ENCODE results near the gene PSMC1. TPM values are rescaled to one million over a fixed set of nuclear protein-coding genes. Genes with fewer than 3 reads are reported as not detected.

Gene PSMC1
- total and polyA plus RNA-seq, 2 donors (not counting 1 experiment from before 2014, with no cell fraction given), result 21.4 to 51.6 TPM

DNA sequence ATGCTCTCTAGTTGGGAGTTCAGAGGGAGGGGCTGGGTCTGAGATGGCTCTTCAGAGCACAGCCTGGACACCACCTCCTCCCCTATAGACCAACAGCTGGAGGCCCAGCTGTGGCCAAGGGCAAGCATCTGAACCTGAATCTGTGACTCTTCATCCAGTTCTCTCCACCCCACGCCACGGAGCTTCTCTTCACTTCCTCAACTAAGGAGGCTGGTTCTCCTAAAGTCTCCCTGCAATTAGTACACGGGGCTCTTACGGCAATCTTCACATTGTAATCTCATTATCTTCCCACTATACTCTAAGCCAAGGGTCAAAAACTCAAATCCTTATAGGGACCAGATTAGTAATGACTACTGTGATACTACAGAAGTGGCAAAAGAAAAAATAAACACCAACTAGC, 65.5 kb downstream of the PSMC1 start:
- TF ChIP-seq, protein P1, sequence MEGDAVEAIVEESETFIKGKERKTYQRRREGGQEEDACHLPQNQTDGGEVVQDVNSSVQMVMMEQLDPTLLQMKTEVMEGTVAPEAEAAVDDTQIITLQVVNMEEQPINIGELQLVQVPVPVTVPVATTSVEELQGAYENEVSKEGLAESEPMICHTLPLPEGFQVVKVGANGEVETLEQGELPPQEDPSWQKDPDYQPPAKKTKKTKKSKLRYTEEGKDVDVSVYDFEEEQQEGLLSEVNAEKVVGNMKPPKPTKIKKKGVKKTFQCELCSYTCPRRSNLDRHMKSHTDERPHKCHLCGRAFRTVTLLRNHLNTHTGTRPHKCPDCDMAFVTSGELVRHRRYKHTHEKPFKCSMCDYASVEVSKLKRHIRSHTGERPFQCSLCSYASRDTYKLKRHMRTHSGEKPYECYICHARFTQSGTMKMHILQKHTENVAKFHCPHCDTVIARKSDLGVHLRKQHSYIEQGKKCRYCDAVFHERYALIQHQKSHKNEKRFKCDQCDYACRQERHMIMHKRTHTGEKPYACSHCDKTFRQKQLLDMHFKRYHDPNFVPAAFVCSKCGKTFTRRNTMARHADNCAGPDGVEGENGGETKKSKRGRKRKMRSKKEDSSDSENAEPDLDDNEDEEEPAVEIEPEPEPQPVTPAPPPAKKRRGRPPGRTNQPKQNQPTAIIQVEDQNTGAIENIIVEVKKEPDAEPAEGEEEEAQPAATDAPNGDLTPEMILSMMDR (IDR thresholded peaks at IDR 0.05), result no peak
- no peak for TF ChIP-seq EZH2 (IDR thresholded peaks at IDR 0.05; ENCODE audit: borderline replicate concordance, insufficient read depth, low read depth, low read length, poor library complexity, severe bottlenecking)
- Mint-ChIP-seq H3K9me3 (ENCODE audit: insufficient read depth) (no peaks in the 10 kb centered on the region), H3K4me1 (peaks cover 11% of the 10 kb centered on the region), H3K27me3 (no peaks in the 10 kb centered on the region), H3K27ac (no peak overlapping the region), H3K4me3 (no peak overlapping the region)
- no peak overlapping the region for H3K27ac ChIP-seq (ENCODE audit: low read length in 2 of 2)
- H3K4me3 ChIP-seq (ENCODE audit: control extremely low read depth in 1 of 5, extremely low read depth in 1 of 5, insufficient read depth in 1 of 5, low read depth in 2 of 5, low read length in 4 of 5), result no peak overlapping the region
- H3K36me3 ChIP-seq (replicated peaks in 1 of 2; ENCODE audit: control extremely low read depth in 1 of 2, control insufficient read depth in 1 of 2, extremely low read depth in 1 of 2, insufficient read depth in 2 of 2, low read length in 1 of 2), result peaks cover 0 to 12% of the 10 kb centered on the region in 2 experiments
- WGBS (ENCODE audit: insufficient coverage), result 89% methylated on average over 2 of the region's 4 CpGs
- H3K9me3 ChIP-seq (ENCODE audit: control extremely low read depth in 1 of 3, control insufficient read depth in 2 of 3, insufficient read depth in 1 of 3, low read length in 2 of 3), result no peaks in the 10 kb centered on the region
- CTCF ChIA-PET, result interaction anchor here (0.8 kb wide), 1 partner anchor 391 kb away, joined by 4 read pairs; no protein-coding TSS in a partner anchor
- H2AFZ ChIP-seq (ENCODE audit: insufficient read depth, low read depth, low read length, poor library complexity, severe bottlenecking), result no peak overlapping the region
- DNase-seq, result no peak
- no peaks in the 10 kb centered on the region for H3K27me3 ChIP-seq (replicated peaks in 1 of 4; ENCODE audit: control extremely low read depth in 1 of 4, control insufficient read depth in 3 of 4, insufficient read depth in 4 of 4, low read length in 3 of 4)
- POLR2A ChIA-PET, result no interaction called here
- H3K4me1 ChIP-seq (ENCODE audit: control insufficient read depth in 2 of 2, insufficient read depth in 2 of 2, low read length in 2 of 2), result no peaks in the 10 kb centered on the region
- H3K79me2 ChIP-seq (ENCODE audit: control insufficient read depth, insufficient read depth, low read length), result peaks cover 67% of the 10 kb centered on the region
- intact Hi-C loops (cut with micrococcal nuclease), result no loop called here
- ATAC-seq (ENCODE audit: low read depth), result no peak
- no peak overlapping the region for H3K4me2 ChIP-seq (replicated peaks; ENCODE audit: low read depth, low read length, poor library complexity, severe bottlenecking)
- H3K9ac ChIP-seq (ENCODE audit: low read length), result no peak overlapping the region
- peaks cover 38% of the 10 kb centered on the region for H4K20me1 ChIP-seq (ENCODE audit: control insufficient read depth, insufficient read depth, low read length, poor library complexity, severe bottlenecking)

Other genes starting within 250 kb of the PSMC1 start
- gene KCNK13, start 194.6 kb upstream of the PSMC1 start, total RNA-seq, result not detected in 2 replicates
- 0.03 TPM in 1 of 2 replicates, not detected in the other for gene KCNK13, start 194.6 kb upstream of the PSMC1 start, polyA plus RNA-seq
- 35.8 and 37.7 TPM in 2 replicates for gene NRDE2, start 75.4 kb downstream of the PSMC1 start, total RNA-seq
- gene NRDE2, start 75.4 kb downstream of the PSMC1 start, polyA plus RNA-seq, result 5.3 and 6.3 TPM in 2 replicates
- gene CALM1, start 140.5 kb downstream of the PSMC1 start, total RNA-seq, result 251 and 267 TPM in 2 replicates
- 264 and 383 TPM in 2 replicates for gene CALM1, start 140.5 kb downstream of the PSMC1 start, polyA plus RNA-seq